Activated CD4-positive, CD25-positive, alpha-beta regulatory T cell (primary cell): ENCODE results near the gene MC1R.
"Not testable (repeated sequence)": the region's sequence is repeated elsewhere in the genome, so short reads cannot be mapped to it uniquely, and the experiment has no call there.

Source experiments
- DNase-seq, 4 experiments: peaks; one replicate each; lab custom pipeline; 2025; lab: John Stamatoyannopoulos, UW

MC1R gene

GRCh38 chr16:89934611-89935553, 16.2 kb downstream of the MC1R start:
- DNase-seq, result no peak

GRCh38 chr16:89935620-89936019, 17.0 kb downstream of the MC1R start:
- DNase-seq, result not testable (repeated sequence)

GRCh38 chr16:89936034-89936433, 17.4 kb downstream of the MC1R start:
- DNase-seq, result no peak

- no peak for DNase-seq
Observed at GRCh38 chr16:89936508-89936907, 17.8 kb downstream of the MC1R start.

GRCh38 chr16:89936981-89937380, 18.3 kb downstream of the MC1R start:
- no peak for DNase-seq

GRCh38 chr16:89938175-89938885, 19.7 kb downstream of the MC1R start:
- no peak for DNase-seq

GRCh38 chr16:89944773-89945172, 26.1 kb downstream of the MC1R start:
- DNase-seq, result no peak

- no peak for DNase-seq
Observed at GRCh38 chr16:89945654-89946053, 27.0 kb downstream of the MC1R start.

GRCh38 chr16:89946515-89946914, 27.9 kb downstream of the MC1R start:
- no peak for DNase-seq

GRCh38 chr16:89949121-89949742, 30.6 kb downstream of the MC1R start:
- DNase-seq, result no peak

GRCh38 chr16:89949756-89950155, 31.1 kb downstream of the MC1R start:
- DNase-seq, result no peak

- DNase-seq, result no peak
Observed at GRCh38 chr16:89951509-89951908, 32.8 kb downstream of the MC1R start.

GRCh38 chr16:89952049-89952448, 33.4 kb downstream of the MC1R start:
- DNase-seq, result no peak

GRCh38 chr16:89952551-89952950, 33.9 kb downstream of the MC1R start:
- DNase-seq, result no peak

- no peak for DNase-seq
Observed at GRCh38 chr16:89953671-89954406, 35.2 kb downstream of the MC1R start.

- no peak for DNase-seq
Observed at GRCh38 chr16:89954462-89954861, 35.8 kb downstream of the MC1R start.

GRCh38 chr16:89955001-89955685, 36.5 kb downstream of the MC1R start:
- no peak for DNase-seq

- no peak for DNase-seq
Observed at GRCh38 chr16:89956505-89957215, 38.0 kb downstream of the MC1R start.

- DNase-seq, result no peak
Observed at GRCh38 chr16:89957216-89957785, 38.6 kb downstream of the MC1R start.

- no peak for DNase-seq
Observed at GRCh38 chr16:89958068-89958467, 39.4 kb downstream of the MC1R start.
